Mesenchymal stem cell (in vitro differentiated cells and primary cell): ENCODE results near the gene NMNAT3.

Experiments
- DNase-seq: peaks from one replicate; pipeline ENCODE4 v3.0.0-alpha.2; 2013
- H2AFZ ChIP-seq: one replicate; pipeline ENCODE4 v1.6.1; 2013; ENCODE audit warnings: low read depth, mild to moderate bottlenecking, control low read depth, inconsistent platforms, low read length, moderate library complexity
- H2AK5ac ChIP-seq: 2 replicates; pipeline ENCODE4 v1.6.1; 2013; ENCODE audit warnings: low read length, moderate library complexity, mild to moderate bottlenecking, inconsistent platforms; ENCODE audit not compliant: severe bottlenecking
- H2BK120ac ChIP-seq: one replicate; pipeline ENCODE4 v1.6.1; 2013; ENCODE audit warnings: low read depth, mild to moderate bottlenecking, inconsistent platforms, low read length, moderate library complexity
- H2BK12ac ChIP-seq, 2 experiments: one replicate each; pipeline ENCODE4 v1.6.1; 2013; ENCODE audit warnings: inconsistent platforms in 2 of 2, low read length in 2 of 2, mild to moderate bottlenecking in 2 of 2, moderate library complexity in 2 of 2, control low read depth in 1 of 2
- H2BK15ac ChIP-seq: one replicate; pipeline ENCODE4 v1.6.1; 2013; ENCODE audit warnings: mild to moderate bottlenecking, low read depth, inconsistent platforms; ENCODE audit not compliant: poor library complexity, severe bottlenecking
- H2BK5ac ChIP-seq: 2 replicates; pipeline ENCODE4 v1.6.1; 2013; ENCODE audit warnings: low read depth, mild to moderate bottlenecking, low read length, control low read depth, inconsistent platforms; ENCODE audit not compliant: poor library complexity, severe bottlenecking
- H3K14ac ChIP-seq, 2 experiments: one replicate each; pipeline ENCODE4 v1.6.1; 2013; ENCODE audit warnings: inconsistent platforms in 2 of 2, low read length in 2 of 2, control low read depth in 1 of 2, mild to moderate bottlenecking in 1 of 2, moderate library complexity in 1 of 2
- H3K18ac ChIP-seq, 2 experiments: one replicate each; pipeline ENCODE4 v1.6.1; 2013; ENCODE audit warnings: inconsistent platforms in 2 of 2, low read length in 2 of 2, control low read depth in 1 of 2, low read depth in 1 of 2, mild to moderate bottlenecking in 1 of 2
- H3K23ac ChIP-seq, 2 experiments: one replicate each; pipeline ENCODE4 v1.6.1; 2013; ENCODE audit warnings: inconsistent platforms in 2 of 2, low read length in 2 of 2, mild to moderate bottlenecking in 2 of 2, moderate library complexity in 2 of 2, control low read depth in 1 of 2
- H3K27ac ChIP-seq: 2 replicates; pipeline ENCODE4 v1.5.1; 2013; ENCODE audit warnings: mild to moderate bottlenecking, moderate library complexity, low read length, control low read depth, inconsistent platforms; ENCODE audit not compliant: poor library complexity, severe bottlenecking
- H3K27me3 ChIP-seq, 2 experiments: 2 replicates each; pipeline versions ENCODE4 v1.6.1 to v1.7.0; 2013; ENCODE audit warnings: low read length in 2 of 2, mild to moderate bottlenecking in 2 of 2, moderate library complexity in 2 of 2, control low read depth in 1 of 2, inconsistent platforms in 1 of 2; ENCODE audit not compliant: control insufficient read depth in 1 of 2, insufficient read depth in 1 of 2
- H3K36me3 ChIP-seq, 2 experiments: 2 replicates each; pipeline versions ENCODE4 v1.6.1 to v1.7.0; 2013; ENCODE audit warnings: low read length in 2 of 2, control low read depth in 1 of 2, inconsistent platforms in 1 of 2, low read depth in 1 of 2, mild to moderate bottlenecking in 1 of 2; ENCODE audit not compliant: insufficient read depth in 2 of 2, control insufficient read depth in 1 of 2
- H3K4ac ChIP-seq, 2 experiments: one replicate each; pipeline ENCODE4 v1.6.1; 2013; ENCODE audit warnings: inconsistent platforms in 2 of 2, low read length in 2 of 2, mild to moderate bottlenecking in 2 of 2, moderate library complexity in 2 of 2, control low read depth in 1 of 2, low read depth in 1 of 2
- H3K4me1 ChIP-seq: 2 replicates; pipeline ENCODE4 v1.6.1; 2013; ENCODE audit warnings: low read depth, low read length, control low read depth; ENCODE audit not compliant: control insufficient read depth, insufficient read depth
- H3K4me2 ChIP-seq: 2 replicates; pipeline ENCODE4 v1.6.1; 2013; ENCODE audit warnings: low read length, mild to moderate bottlenecking, inconsistent platforms; ENCODE audit not compliant: poor library complexity, severe bottlenecking
- H3K4me3 ChIP-seq, 2 experiments: 2 replicates each; pipeline versions ENCODE4 v1.5.1 to v1.7.0; 2013; ENCODE audit warnings: low read length in 2 of 2, mild to moderate bottlenecking in 2 of 2, control low read depth in 1 of 2, low read depth in 1 of 2; ENCODE audit not compliant: insufficient read depth in 1 of 2
- H3K79me1 ChIP-seq: replicated peaks from 2 replicates; pipeline ENCODE4 v1.6.1; 2013; ENCODE audit warnings: mild to moderate bottlenecking, control low read depth, low read length, inconsistent platforms; ENCODE audit not compliant: poor library complexity, severe bottlenecking
- H3K9ac ChIP-seq: 2 replicates; pipeline ENCODE4 v1.7.0; 2013; ENCODE audit warnings: mild to moderate bottlenecking, low read length, moderate library complexity
- H3K9me3 ChIP-seq: 2 replicates; pipeline ENCODE4 v1.7.0; 2013; ENCODE audit warnings: mild to moderate bottlenecking, low read length; ENCODE audit not compliant: control insufficient read depth
- H4K8ac ChIP-seq: one replicate; pipeline ENCODE4 v1.6.1; 2013; ENCODE audit warnings: inconsistent platforms, mild to moderate bottlenecking, low read length, moderate library complexity
- H4K91ac ChIP-seq: one replicate; pipeline ENCODE4 v1.6.1; 2013; ENCODE audit warnings: mild to moderate bottlenecking, low read length, inconsistent platforms
- WGBS: methylation state at CpG from one replicate; pipeline ENCODE4 v1.1.7; 2013; ENCODE audit warnings: mixed read lengths; 5-methylcytosine and 5-hydroxymethylcytosine counted together

Gene NMNAT3

DNA sequence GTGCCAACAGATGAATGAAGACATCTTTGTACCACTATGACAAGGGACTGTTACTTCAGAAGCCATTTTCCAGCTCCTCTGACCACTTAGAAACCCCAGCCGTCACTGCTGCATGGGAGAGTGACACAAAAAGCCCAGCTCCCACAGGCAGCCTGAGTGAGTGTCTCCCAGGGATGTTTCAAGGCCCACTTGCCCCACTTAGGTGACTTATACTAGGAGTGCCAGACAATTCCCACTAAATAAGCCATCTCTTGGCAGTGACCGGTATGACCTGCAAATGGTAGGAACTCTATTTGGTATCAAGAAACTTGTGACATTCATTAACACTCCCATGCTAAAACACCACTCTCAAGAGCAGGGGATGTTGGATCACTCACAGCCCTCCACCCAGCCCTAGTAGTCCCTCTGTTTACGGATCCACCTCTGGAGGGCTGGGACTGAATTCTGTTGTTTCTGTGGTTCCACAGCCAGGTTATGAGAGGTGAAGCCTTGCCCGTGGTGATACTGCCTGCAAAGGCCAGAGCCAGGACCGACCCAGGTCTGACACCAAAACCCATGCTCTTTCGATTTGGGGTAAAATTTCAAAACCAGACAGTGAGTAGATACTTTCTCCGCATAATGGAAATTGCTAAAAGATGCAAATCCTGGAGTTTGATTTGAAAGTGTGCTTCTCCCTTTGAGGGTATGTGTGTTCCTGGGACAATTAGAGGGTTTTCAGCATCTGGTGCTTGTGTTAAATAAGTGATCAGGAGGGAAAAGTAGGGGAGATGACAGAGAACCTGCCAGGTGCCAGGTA is 152.7 kb downstream of the NMNAT3 start:
- H3K4me2 ChIP-seq = no peak overlapping the region
- H3K4me1 ChIP-seq = no peaks in the 10 kb centered on the region
- H2BK120ac ChIP-seq = no peak overlapping the region
- H3K9me3 ChIP-seq = no peaks in the 10 kb centered on the region
- no peaks in the 10 kb centered on the region for H3K79me1 ChIP-seq
- WGBS = 82% methylated on average over 7 of the region's 7 CpGs
- H3K27ac ChIP-seq = no peak overlapping the region
- no peak overlapping the region for H2BK5ac ChIP-seq
- no peak overlapping the region for H2AFZ ChIP-seq
- peaks cover 5 to 7% of the 10 kb centered on the region in 2 experiments for H3K27me3 ChIP-seq
- no peak overlapping the region for H4K8ac ChIP-seq
- no peak overlapping the region for H3K18ac ChIP-seq
- no peak overlapping the region for H3K4me3 ChIP-seq
- DNase-seq = no peak
- no peak overlapping the region for H3K9ac ChIP-seq
- no peak overlapping the region for H4K91ac ChIP-seq
- no peak overlapping the region for H2BK12ac ChIP-seq
- no peak overlapping the region for H3K23ac ChIP-seq
- no peaks in the 10 kb centered on the region for H3K36me3 ChIP-seq
- no peak overlapping the region for H3K14ac ChIP-seq
- no peak overlapping the region for H2AK5ac ChIP-seq
- H2BK15ac ChIP-seq = no peak overlapping the region
- no peak overlapping the region for H3K4ac ChIP-seq

DNA sequence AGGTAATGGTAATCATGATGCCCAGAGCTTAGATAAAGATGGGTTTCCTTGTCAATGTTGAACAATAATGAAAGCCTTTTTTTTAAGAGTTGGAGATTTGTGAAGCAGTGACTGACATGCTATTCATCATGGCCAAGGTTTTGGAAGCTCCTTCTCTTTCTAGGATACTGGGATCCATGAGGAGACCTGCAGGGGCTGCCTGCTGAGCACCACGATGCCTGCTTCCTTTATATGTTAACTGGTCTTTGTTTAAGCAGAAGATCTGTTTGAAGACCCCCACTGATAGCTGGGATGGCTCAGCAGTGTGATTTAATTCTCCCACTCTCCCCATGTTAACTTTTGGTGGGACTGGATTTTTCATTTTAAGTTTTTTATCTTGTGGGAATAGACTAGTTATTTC is 154.1 kb downstream of the NMNAT3 start:
- Histone ChIP-seq H3K27me3 (peaks cover 7 to 9% of the 10 kb centered on the region in 2 experiments), H4K91ac (no peak overlapping the region), H3K36me3 (no peaks in the 10 kb centered on the region), H2AFZ (no peak overlapping the region), H4K8ac (no peak overlapping the region), H3K9ac (no peak overlapping the region), H3K14ac (no peak overlapping the region), H3K4me2 (no peak overlapping the region), H2BK15ac (no peak overlapping the region), H3K4ac (no peak overlapping the region), H3K27ac (no peak overlapping the region), H2AK5ac (no peak overlapping the region), H3K9me3 (no peaks in the 10 kb centered on the region), H2BK12ac (no peak overlapping the region), H3K18ac (no peak overlapping the region), H3K23ac (no peak overlapping the region), H3K79me1 (no peaks in the 10 kb centered on the region), H3K4me3 (no peak overlapping the region), H3K4me1 (no peaks in the 10 kb centered on the region), H2BK5ac (no peak overlapping the region), H2BK120ac (no peak overlapping the region)
- no peak for DNase-seq
- WGBS = 10% methylated on average over 1 of the region's 1 CpG

DNA sequence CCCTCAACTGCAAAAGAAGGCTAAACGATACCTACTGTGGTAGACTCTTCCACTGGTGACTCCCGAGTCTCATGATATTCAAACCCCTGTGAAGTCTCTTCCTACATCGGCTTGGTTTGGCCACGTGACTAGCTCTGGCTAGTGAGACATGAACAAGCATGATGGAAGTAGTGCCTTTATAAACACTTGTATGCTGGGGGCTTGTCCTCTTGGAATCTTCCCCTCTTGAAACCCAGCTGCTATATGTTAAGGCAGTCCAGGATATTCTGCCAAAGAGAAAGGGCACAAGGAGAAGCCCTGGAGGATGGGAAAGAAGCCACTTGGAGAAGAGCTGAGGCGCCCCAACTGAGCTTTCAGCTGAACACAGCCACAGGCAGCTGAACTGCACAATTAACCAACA is 154.6 kb downstream of the NMNAT3 start:
- Histone ChIP-seq H3K18ac (no peak overlapping the region), H3K9me3 (no peaks in the 10 kb centered on the region), H3K23ac (no peak overlapping the region), H2BK5ac (no peak overlapping the region), H4K8ac (no peak overlapping the region), H2AK5ac (no peak overlapping the region), H2BK12ac (no peak overlapping the region), H2BK120ac (no peak overlapping the region), H3K4me3 (no peak overlapping the region), H4K91ac (no peak overlapping the region), H3K4me2 (no peak overlapping the region), H2AFZ (no peak overlapping the region), H3K14ac (no peak overlapping the region), H3K79me1 (no peaks in the 10 kb centered on the region), H2BK15ac (no peak overlapping the region), H3K9ac (no peak overlapping the region), H3K4me1 (no peaks in the 10 kb centered on the region), H3K27ac (no peak overlapping the region), H3K27me3 (peaks cover 7 to 10% of the 10 kb centered on the region in 2 experiments), H3K36me3 (no peaks in the 10 kb centered on the region), H3K4ac (no peak overlapping the region)
- DNase-seq = no peak
- WGBS = 88% methylated on average over 4 of the region's 5 CpGs

DNA sequence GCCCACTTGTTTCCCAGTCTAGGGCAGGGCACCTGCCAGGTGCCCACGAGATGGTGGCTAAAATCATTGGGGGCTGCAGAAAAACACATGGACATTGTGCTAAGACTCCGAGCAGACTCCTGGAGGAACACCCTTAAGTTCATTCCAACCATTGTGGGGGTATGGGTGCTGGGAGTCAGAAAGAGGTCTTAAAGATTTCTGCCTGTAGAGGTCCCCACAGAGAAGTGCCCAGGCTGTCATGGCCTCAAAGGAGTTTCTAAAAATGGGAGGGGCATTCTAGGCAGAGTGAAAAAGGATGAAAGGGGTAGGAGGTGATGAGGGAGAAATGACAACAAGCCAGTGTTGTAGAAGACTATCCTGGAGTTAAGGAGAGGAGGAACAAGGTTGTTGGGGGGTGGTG is 155.4 kb downstream of the NMNAT3 start:
- H4K91ac ChIP-seq = no peak overlapping the region
- no peak overlapping the region for H2AK5ac ChIP-seq
- no peak overlapping the region for H2BK120ac ChIP-seq
- H3K23ac ChIP-seq = no peak overlapping the region
- H2BK15ac ChIP-seq = no peak overlapping the region
- H2BK12ac ChIP-seq = no peak overlapping the region
- no peak for DNase-seq
- no peak overlapping the region for H3K18ac ChIP-seq
- H3K4me1 ChIP-seq = no peaks in the 10 kb centered on the region
- H3K4me3 ChIP-seq = no peak overlapping the region
- H2AFZ ChIP-seq = no peak overlapping the region
- 15% methylated on average over 2 of the region's 2 CpGs for WGBS
- no peak overlapping the region for H4K8ac ChIP-seq
- no peak overlapping the region for H3K4me2 ChIP-seq
- no peaks in the 10 kb centered on the region for H3K36me3 ChIP-seq
- H3K9ac ChIP-seq = no peak overlapping the region
- H3K9me3 ChIP-seq = no peaks in the 10 kb centered on the region
- no peak overlapping the region for H2BK5ac ChIP-seq
- H3K4ac ChIP-seq = no peak overlapping the region
- H3K27ac ChIP-seq = no peak overlapping the region
- no peak overlapping the region for H3K14ac ChIP-seq
- H3K27me3 ChIP-seq = peaks cover 7 to 10% of the 10 kb centered on the region in 2 experiments
- no peaks in the 10 kb centered on the region for H3K79me1 ChIP-seq
